Activated CD4-positive, CD25-positive, alpha-beta regulatory T cell treated with anti-CD3 and anti-CD28 coated beads, Interleukin-2, amount 50 U/mL, for 72 hours (primary cell): ENCODE results near the gene FBXO3.

Experiments
- DNase-seq: peaks from one replicate; pipeline ENCODE4 v3.0.0; 2021

Gene FBXO3

GRCh38 chr11:33700063-33700501 is 74.2 kb downstream of the FBXO3 start:
- DNase-seq = no peak

GRCh38 chr11:33699515-33700062 is 74.7 kb downstream of the FBXO3 start:
- DNase-seq = no peak

- no peak for DNase-seq
Measured at GRCh38 chr11:33698921-33699320, 75.4 kb downstream of the FBXO3 start.

- no peak for DNase-seq
Measured at GRCh38 chr11:33697997-33698396, 76.3 kb downstream of the FBXO3 start.

DNA sequence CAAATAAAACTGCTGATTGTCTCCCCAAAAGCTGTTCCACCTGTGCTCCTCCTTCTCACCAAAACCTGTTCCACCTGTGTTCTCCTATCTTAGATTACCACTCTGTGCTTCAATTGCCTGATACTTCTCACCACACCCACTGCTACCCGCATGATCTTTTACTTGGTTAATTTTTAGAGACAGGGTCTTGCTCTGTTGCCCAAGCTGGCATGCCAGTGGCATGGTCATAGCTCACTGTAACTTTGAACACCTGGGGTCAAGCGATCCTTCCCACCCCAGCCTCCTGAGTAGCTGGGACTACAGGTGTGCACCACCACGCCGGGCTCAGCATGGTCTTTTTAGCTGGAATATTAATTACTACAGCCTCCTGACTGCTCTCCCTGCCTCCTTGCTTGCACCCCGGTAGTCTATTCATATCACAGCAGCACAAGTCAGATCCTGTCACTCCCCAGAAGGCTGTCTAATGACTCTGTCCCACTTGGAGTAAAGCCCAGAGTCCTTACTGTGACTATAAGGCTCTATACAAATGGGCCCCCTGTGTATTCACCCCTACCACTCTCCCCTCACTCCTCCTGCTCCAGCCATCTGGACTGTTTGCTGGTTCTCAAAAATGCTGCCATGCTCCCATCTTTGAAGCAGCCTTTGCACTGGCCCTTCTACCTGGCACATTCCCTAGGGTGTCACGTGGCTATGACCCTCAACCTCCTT is 77.2 kb downstream of the FBXO3 start:
- DNase-seq = no peak

- no peak for DNase-seq
Measured at GRCh38 chr11:33696411-33696810, 77.9 kb downstream of the FBXO3 start.

- no peak for DNase-seq
Measured at GRCh38 chr11:33695051-33695566, 79.2 kb downstream of the FBXO3 start.

- DNase-seq = no peak
Measured at GRCh38 chr11:33694346-33695050, 79.8 kb downstream of the FBXO3 start.

GRCh38 chr11:33692541-33692940 is 81.8 kb downstream of the FBXO3 start:
- DNase-seq = no peak

DNA sequence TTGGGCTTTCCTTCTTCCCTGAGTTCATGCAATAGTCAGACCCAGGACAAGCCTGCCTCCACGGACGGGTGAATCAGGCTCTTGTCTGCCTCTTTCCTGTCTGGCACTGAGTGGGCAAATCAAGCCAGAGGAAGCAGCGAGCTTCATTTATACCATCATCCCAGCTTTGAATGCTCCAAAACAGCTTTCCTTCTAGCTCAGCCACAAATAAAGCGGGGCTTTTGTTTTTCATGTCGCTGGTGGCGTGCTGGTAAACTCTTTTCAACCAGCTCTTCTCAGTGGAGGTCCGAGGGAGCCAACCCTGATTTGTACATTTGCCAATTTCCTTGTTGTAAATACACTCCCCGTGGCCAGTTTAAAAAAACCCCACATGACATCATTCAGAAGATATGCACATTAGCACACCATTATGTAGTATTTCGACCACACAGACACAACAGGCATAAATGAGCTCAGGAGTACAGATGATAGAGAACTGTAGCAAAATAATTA is 82.3 kb downstream of the FBXO3 start:
- DNase-seq = no peak

DNA sequence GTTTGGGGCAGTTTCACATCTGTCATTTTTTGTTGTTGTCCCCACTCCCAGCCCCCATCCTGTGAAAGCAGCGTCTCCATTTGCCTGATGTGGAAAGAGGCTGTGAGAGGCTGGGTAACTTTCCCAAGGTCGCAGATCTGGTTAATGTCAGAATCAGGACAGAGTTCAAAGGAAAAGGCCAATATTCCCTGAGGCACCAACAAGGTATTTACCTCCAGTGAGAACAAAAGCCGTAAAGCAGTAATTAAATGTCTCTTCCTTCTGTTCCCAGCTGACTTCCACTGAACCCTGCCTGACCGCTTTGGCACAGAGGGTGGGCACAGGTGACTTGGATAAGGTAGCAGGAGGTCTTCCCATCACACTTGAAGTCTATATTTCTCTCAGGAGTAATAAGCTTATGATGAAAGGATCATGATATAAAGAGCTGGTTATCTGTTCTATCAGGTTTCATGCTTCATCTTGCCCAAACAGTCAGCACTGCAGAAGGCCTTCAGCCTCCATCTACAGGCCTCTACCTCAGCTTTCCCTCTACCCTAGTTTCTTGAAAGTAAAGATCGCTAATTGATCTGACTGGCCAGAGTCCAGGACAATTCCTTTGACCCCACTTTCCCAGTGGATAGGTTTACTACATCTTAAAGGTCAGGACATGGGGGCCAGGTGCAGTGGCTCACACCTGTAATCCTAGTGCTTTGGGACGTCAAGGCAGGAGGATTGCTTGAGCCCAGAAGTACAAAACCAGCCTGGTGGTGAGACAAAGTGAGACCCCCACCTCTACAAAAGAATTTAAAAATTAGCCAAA is 83.1 kb downstream of the FBXO3 start:
- DNase-seq = no peak
